GM19438 (cell line): ENCODE data around the gene MRC2.
"Not testable (repeated sequence)": the region's sequence is repeated elsewhere in the genome, so short reads cannot be mapped to it uniquely, and the experiment has no call there.

Experiments
- ATAC-seq: cut with Tn5 transposase; IDR thresholded peaks from one replicate; pipeline ENCODE4 v1.9.1; 2021; ENCODE audit warnings: low read depth; ENCODE audit not compliant: unreplicated experiment

Gene MRC2

GRCh38 chr17:62611292-62611691 lies 16.2 kb upstream of the MRC2 start:
- no peak for ATAC-seq

- ATAC-seq: no peak
These were observed 15.7 kb upstream of the MRC2 start for GRCh38 chr17:62611728-62612127.

- not testable (repeated sequence) for ATAC-seq
These were observed 15.2 kb upstream of the MRC2 start for GRCh38 chr17:62612289-62612688.

GRCh38 chr17:62613095-62613494 lies 14.4 kb upstream of the MRC2 start:
- not testable (repeated sequence) for ATAC-seq

- ATAC-seq: no peak
These were observed 13.3 kb upstream of the MRC2 start for GRCh38 chr17:62614142-62614541.

- no peak for ATAC-seq
These were observed 12.0 kb upstream of the MRC2 start for GRCh38 chr17:62615503-62615902.

- ATAC-seq: no peak
These were observed 10.2 kb upstream of the MRC2 start for GRCh38 chr17:62616993-62617893.

GRCh38 chr17:62617894-62618472 lies 9.5 kb upstream of the MRC2 start:
- ATAC-seq: no peak

GRCh38 chr17:62618647-62619416 lies 8.6 kb upstream of the MRC2 start:
- no peak for ATAC-seq

- no peak for ATAC-seq
These were observed 7.9 kb upstream of the MRC2 start for GRCh38 chr17:62619417-62620155.

- ATAC-seq: no peak
These were observed 6.2 kb upstream of the MRC2 start for GRCh38 chr17:62621223-62621622.

GRCh38 chr17:62625184-62625869 lies 2.1 kb upstream of the MRC2 start:
- ATAC-seq: no peak

GRCh38 chr17:62625870-62626200 lies 1.6 kb upstream of the MRC2 start:
- ATAC-seq: no peak

GRCh38 chr17:62626719-62627218 lies 701 bp upstream of the MRC2 start:
- ATAC-seq: no peak

- ATAC-seq: no peak
These were observed 599 bp downstream of the MRC2 start for GRCh38 chr17:62627904-62628633.

GRCh38 chr17:62628831-62629555 lies 1.5 kb downstream of the MRC2 start:
- ATAC-seq: no peak

GRCh38 chr17:62629556-62630364 lies 2.3 kb downstream of the MRC2 start:
- no peak for ATAC-seq
